SK-N-SH (cell line): ENCODE data around the gene ERC1.

Experiments
- CHD2 ChIP-seq: fragments of 150-350 bp; IDR thresholded peaks from 2 replicates; pipeline ENCODE4 v1.6.1; 2018; ENCODE audit warnings: low read length; ENCODE audit not compliant: partially characterized antibody
- CTCF ChIP-seq: fragments of 200-600 bp; sonication (generic); IDR thresholded peaks from 2 replicates; pipeline ENCODE4 v1.6.1; 2017; ENCODE audit warnings: antibody characterized with exemption, mild to moderate bottlenecking, moderate library complexity
- EZH2phosphoT487 ChIP-seq: fragments of 200-600 bp; sonication (generic); IDR thresholded peaks from 2 replicates; pipeline ENCODE4 v1.6.1; 2017; ENCODE audit warnings: low read depth, mixed run types, mild to moderate bottlenecking, antibody characterized with exemption, moderate library complexity, borderline replicate concordance
- FOXJ3 ChIP-seq: sonication (generic); formaldehyde crosslinking; IDR thresholded peaks from 2 replicates; pipeline ENCODE4 v1.5.1; 2020; ENCODE audit warnings: mild to moderate bottlenecking, missing genetic modification reagents
- GABPA ChIP-seq: IDR thresholded peaks from 2 replicates; pipeline ENCODE4 v1.4.0; 2012; ENCODE audit warnings: low read depth, mild to moderate bottlenecking
- JUND ChIP-seq: IDR thresholded peaks from 2 replicates; pipeline ENCODE4 v1.4.0; 2012
- POLR2AphosphoS5 ChIP-seq: IDR thresholded peaks from 2 replicates; pipeline ENCODE4 v1.6.1; 2012; ENCODE audit warnings: low read depth, low read length
- YY1 ChIP-seq: IDR thresholded peaks from 2 replicates; pipeline ENCODE4 v1.4.0; 2012; ENCODE audit warnings: low read depth, mild to moderate bottlenecking

GRCh38 chr12:951176-951575, 39.8 kb upstream of the ERC1 start:
- TF ChIP-seq YY1 (no peak), CTCF (no peak), EZH2phosphoT487 (no peak), JUND (no peak), CHD2 (no peak), FOXJ3 (no peak), POLR2AphosphoS5 (no peak), GABPA (no peak)
